HepG2 (cell line): ENCODE results near the gene RPLP2. TPM values are rescaled to one million over a fixed set of nuclear protein-coding genes. Genes with fewer than 3 reads are reported as not detected.

Experiments used
- GLI4 ChIP-seq: sonication (generic); formaldehyde crosslinking; IDR thresholded peaks from 2 replicates; pipeline ENCODE4 v1.5.1; 2020; ENCODE audit warnings: missing genetic modification reagents, mild to moderate bottlenecking, moderate library complexity, borderline replicate concordance
- HOMEZ ChIP-seq: IDR thresholded peaks from 2 replicates; pipeline ENCODE4 v1.6.1; 2016; ENCODE audit warnings: low read depth
- NBN ChIP-seq: fragments of 450-650 bp; conservative IDR thresholded peaks from 2 replicates; pipeline ENCODE4 v1.6.1; 2017
- NCOR1 ChIP-seq: fragments of 200-600 bp; sonication (generic); IDR thresholded peaks from 2 replicates; pipeline ENCODE4 v1.7.0; 2017; ENCODE audit warnings: antibody characterized with exemption, low read length, borderline replicate concordance
- SSRP1 ChIP-seq: IDR thresholded peaks from 2 replicates; pipeline ENCODE4 v1.6.1; 2016; ENCODE audit warnings: control low read depth
- ZGPAT ChIP-seq: IDR thresholded peaks from 2 replicates; pipeline ENCODE4 v1.6.1; 2016; ENCODE audit warnings: mild to moderate bottlenecking
- ZNF460 ChIP-seq: sonication (generic); formaldehyde crosslinking; IDR thresholded peaks from 2 replicates; pipeline ENCODE4 v1.5.1; 2020; ENCODE audit warnings: missing genetic modification reagents, mild to moderate bottlenecking, borderline replicate concordance
- ZSCAN12 ChIP-seq: sonication (generic); formaldehyde crosslinking; IDR thresholded peaks from 2 replicates; pipeline ENCODE4 v1.9.0; 2021; ENCODE audit warnings: mild to moderate bottlenecking, missing genetic modification reagents
- ZSCAN21 ChIP-seq: sonication (generic); formaldehyde crosslinking; IDR thresholded peaks from 2 replicates; pipeline ENCODE4 v1.8.0; 2022; ENCODE audit warnings: mild to moderate bottlenecking, missing genetic modification reagents, moderate library complexity, borderline replicate concordance
- polyA plus RNA-seq, 8 experiments: library from polyadenylated mRNA; depleted of rRNA in 3 of 8; stranded (reverse) in 7 of 8; unstranded in 1 of 8; fragments of >200 nt; fragmentation: Illumina TruSeq in 4 of 8; extraction: Trizol in 4 of 8; gene quantifications; 2 replicates each; pipeline versions ENCODE4 v1.2.1 to v1.2.3, GENCODE V29; 2011 to 2016; ENCODE audit warnings: low read depth in 4 of 8, missing spikeins in 1 of 8, mixed read lengths in 1 of 8; ENCODE audit not compliant: insufficient read depth in 1 of 8
- total RNA-seq, 5 experiments: library from RNA; depleted of rRNA; stranded (reverse); fragments of >200 nt; fragmentation: Illumina TruSeq; extraction: Trizol; gene quantifications; 2 replicates each; pipeline ENCODE4 v1.2.3, GENCODE V29; 2016; ENCODE audit warnings: low read depth in 1 of 5
- TF ChIP-seq, protein P1 (sequence below): sonication (generic); formaldehyde crosslinking; conservative IDR thresholded peaks from 2 replicates; pipeline ENCODE4 v1.5.0; 2020; ENCODE audit warnings: missing genetic modification reagents
- TF ChIP-seq, protein P2 (sequence below): sonication (generic); formaldehyde crosslinking; IDR thresholded peaks from 2 replicates; pipeline ENCODE4 v1.5.1; 2020; ENCODE audit warnings: missing genetic modification reagents, mild to moderate bottlenecking, borderline replicate concordance
- TF ChIP-seq, protein P3 (sequence below): sonication (generic); formaldehyde crosslinking; conservative IDR thresholded peaks from 2 replicates; pipeline ENCODE4 v1.4.0; 2020; ENCODE audit warnings: missing genetic modification reagents
- TF ChIP-seq, protein P4 (sequence below): sonication (generic); formaldehyde crosslinking; IDR thresholded peaks from 2 replicates; pipeline ENCODE4 v1.5.1; 2020; ENCODE audit warnings: mild to moderate bottlenecking, missing genetic modification reagents, moderate library complexity
- TF ChIP-seq, protein P5 (sequence below): IDR thresholded peaks from 2 replicates; pipeline ENCODE4 v1.6.1; 2016

Gene RPLP2
- total and polyA plus RNA-seq, 2 of the 13 experiments (the other 11 are each of a cell fraction or from before 2014, with no cell fraction given): 978 to 2,106 TPM

GRCh38 chr11:795634-796564 is 13.9 kb upstream of the RPLP2 start (continued):
- TF ChIP-seq HOMEZ (CRISPR knock-in tag) (no peak; the same call in 1 of the 2 replicates), GLI4 (CRISPR knock-in tag) (no peak), NBN (no peak), ZSCAN12 (no peak), NCOR1 (no peak), ZNF460 (CRISPR knock-in tag) (no peak), ZGPAT (CRISPR knock-in tag) (no peak), SSRP1 (no peak), ZSCAN21 (CRISPR knock-in tag) (no peak)
- TF ChIP-seq, protein P1, sequence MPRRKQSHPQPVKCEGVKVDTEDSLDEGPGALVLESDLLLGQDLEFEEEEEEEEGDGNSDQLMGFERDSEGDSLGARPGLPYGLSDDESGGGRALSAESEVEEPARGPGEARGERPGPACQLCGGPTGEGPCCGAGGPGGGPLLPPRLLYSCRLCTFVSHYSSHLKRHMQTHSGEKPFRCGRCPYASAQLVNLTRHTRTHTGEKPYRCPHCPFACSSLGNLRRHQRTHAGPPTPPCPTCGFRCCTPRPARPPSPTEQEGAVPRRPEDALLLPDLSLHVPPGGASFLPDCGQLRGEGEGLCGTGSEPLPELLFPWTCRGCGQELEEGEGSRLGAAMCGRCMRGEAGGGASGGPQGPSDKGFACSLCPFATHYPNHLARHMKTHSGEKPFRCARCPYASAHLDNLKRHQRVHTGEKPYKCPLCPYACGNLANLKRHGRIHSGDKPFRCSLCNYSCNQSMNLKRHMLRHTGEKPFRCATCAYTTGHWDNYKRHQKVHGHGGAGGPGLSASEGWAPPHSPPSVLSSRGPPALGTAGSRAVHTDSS (CRISPR knock-in tag): no peak
- TF ChIP-seq, protein P2, sequence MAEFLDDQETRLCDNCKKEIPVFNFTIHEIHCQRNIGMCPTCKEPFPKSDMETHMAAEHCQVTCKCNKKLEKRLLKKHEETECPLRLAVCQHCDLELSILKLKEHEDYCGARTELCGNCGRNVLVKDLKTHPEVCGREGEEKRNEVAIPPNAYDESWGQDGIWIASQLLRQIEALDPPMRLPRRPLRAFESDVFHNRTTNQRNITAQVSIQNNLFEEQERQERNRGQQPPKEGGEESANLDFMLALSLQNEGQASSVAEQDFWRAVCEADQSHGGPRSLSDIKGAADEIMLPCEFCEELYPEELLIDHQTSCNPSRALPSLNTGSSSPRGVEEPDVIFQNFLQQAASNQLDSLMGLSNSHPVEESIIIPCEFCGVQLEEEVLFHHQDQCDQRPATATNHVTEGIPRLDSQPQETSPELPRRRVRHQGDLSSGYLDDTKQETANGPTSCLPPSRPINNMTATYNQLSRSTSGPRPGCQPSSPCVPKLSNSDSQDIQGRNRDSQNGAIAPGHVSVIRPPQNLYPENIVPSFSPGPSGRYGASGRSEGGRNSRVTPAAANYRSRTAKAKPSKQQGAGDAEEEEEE (CRISPR knock-in tag): no peak
- TF ChIP-seq, protein P3, sequence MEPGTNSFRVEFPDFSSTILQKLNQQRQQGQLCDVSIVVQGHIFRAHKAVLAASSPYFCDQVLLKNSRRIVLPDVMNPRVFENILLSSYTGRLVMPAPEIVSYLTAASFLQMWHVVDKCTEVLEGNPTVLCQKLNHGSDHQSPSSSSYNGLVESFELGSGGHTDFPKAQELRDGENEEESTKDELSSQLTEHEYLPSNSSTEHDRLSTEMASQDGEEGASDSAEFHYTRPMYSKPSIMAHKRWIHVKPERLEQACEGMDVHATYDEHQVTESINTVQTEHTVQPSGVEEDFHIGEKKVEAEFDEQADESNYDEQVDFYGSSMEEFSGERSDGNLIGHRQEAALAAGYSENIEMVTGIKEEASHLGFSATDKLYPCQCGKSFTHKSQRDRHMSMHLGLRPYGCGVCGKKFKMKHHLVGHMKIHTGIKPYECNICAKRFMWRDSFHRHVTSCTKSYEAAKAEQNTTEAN: no peak
- TF ChIP-seq, protein P4, sequence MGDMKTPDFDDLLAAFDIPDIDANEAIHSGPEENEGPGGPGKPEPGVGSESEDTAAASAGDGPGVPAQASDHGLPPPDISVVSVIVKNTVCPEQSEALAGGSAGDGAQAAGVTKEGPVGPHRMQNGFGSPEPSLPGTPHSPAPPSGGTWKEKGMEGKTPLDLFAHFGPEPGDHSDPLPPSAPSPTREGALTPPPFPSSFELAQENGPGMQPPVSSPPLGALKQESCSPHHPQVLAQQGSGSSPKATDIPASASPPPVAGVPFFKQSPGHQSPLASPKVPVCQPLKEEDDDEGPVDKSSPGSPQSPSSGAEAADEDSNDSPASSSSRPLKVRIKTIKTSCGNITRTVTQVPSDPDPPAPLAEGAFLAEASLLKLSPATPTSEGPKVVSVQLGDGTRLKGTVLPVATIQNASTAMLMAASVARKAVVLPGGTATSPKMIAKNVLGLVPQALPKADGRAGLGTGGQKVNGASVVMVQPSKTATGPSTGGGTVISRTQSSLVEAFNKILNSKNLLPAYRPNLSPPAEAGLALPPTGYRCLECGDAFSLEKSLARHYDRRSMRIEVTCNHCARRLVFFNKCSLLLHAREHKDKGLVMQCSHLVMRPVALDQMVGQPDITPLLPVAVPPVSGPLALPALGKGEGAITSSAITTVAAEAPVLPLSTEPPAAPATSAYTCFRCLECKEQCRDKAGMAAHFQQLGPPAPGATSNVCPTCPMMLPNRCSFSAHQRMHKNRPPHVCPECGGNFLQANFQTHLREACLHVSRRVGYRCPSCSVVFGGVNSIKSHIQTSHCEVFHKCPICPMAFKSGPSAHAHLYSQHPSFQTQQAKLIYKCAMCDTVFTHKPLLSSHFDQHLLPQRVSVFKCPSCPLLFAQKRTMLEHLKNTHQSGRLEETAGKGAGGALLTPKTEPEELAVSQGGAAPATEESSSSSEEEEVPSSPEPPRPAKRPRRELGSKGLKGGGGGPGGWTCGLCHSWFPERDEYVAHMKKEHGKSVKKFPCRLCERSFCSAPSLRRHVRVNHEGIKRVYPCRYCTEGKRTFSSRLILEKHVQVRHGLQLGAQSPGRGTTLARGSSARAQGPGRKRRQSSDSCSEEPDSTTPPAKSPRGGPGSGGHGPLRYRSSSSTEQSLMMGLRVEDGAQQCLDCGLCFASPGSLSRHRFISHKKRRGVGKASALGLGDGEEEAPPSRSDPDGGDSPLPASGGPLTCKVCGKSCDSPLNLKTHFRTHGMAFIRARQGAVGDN (CRISPR knock-in tag): peak; percentile 54; the same call in 1 of the 2 replicates
- TF ChIP-seq, protein P5, sequence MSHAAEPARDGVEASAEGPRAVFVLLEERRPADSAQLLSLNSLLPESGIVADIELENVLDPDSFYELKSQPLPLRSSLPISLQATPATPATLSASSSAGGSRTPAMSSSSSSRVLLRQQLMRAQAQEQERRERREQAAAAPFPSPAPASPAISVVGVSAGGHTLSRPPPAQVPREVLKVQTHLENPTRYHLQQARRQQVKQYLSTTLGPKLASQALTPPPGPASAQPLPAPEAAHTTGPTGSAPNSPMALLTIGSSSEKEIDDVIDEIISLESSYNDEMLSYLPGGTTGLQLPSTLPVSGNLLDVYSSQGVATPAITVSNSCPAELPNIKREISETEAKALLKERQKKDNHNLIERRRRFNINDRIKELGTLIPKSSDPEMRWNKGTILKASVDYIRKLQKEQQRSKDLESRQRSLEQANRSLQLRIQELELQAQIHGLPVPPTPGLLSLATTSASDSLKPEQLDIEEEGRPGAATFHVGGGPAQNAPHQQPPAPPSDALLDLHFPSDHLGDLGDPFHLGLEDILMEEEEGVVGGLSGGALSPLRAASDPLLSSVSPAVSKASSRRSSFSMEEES (CRISPR knock-in tag): no peak
